ENCODE data around the gene SLC14A1.

The SLC14A1 gene

DNA sequence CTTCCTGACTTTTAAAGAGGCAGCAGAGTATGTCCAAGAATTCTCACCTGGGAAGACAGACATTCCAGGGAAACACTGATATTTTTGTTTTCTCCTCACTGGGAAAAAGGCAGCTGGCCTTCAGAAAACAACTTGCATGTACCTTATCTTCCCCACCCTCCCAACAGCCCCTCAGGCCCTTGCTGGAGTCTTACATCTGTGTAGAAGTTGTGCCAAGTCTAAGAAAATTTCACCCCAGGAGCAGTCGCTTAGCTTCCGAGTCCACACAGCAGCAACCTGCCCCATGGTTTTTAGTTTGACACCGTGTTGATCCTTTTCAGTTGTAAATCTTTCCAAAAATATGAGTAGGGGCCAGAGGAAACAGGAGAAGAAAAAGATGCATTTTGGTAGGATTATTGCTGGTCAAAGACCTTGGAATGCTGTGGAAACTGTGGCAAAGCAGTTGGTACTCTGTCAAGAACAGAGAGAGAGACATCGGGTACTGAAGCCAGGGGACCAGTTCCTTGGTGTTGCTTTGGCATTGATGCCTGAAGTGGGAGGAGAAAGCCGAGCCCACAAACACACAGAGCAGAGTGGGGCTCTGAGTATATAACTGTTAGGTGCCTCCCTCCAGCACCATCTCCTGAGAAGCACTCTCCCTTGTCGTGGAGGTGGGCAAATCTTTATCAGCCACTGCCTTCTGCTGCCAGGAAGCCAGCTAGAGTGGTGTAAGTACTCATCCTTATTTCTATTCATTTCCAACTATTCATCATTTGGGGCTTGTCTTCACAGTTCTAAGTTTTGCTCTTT, at the start of gene SLC14A1:
Gene SLC14A1, plus strand, starts transcription at position 615 of the 789 bp plus-strand sequence. CDS start 6,140 bp downstream, outside the sequence.
- DNase-seq = no peak

DNA sequence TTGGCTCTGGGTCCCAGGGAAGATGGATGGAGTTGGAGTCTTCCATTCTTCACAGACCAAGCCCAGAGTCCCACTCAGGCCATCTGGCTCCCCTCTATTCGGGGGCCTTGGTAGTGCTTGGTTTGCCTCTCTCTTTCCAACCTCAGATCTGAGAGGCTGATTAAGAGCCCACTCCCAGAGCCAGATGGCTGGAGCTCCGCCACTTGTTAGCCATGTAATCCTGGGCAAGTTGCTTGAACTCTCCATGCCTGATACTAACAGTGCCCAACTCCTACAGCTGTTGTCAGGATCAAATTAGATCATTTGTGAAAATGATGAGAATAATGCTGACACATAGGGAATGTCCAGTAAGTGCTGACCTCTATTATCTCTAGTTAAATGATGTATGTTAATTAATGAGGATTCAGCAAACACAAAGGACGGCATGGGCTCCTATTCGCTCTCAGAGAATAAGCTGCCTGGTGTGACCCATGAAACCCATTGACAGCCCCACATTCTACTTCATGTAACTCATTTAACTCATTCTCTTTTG, 46.6 kb upstream of the SLC14A1 start:
- DNase-seq = peak in 1 of 2 experiments; percentile 48

DNA sequence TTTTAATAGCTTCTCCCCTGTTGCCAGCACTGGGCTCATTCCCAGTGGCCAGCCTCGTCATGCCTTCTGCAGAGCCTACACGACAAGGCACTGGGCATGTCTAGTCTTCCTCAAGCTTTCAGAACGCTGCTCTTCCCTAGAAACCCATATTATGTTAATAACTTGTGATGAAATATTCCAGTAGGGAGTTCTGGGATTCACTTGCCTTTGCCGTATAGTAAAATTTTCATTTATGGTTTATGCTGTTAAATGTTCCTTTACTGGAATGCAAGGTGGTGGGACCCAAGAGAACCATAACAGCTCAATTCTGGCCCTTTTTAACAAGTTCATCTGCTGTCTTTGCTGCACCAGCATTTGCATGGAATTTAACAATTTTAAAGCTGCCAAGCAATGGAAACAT, 45.5 kb upstream of the SLC14A1 start:
- no peak for DNase-seq

DNA sequence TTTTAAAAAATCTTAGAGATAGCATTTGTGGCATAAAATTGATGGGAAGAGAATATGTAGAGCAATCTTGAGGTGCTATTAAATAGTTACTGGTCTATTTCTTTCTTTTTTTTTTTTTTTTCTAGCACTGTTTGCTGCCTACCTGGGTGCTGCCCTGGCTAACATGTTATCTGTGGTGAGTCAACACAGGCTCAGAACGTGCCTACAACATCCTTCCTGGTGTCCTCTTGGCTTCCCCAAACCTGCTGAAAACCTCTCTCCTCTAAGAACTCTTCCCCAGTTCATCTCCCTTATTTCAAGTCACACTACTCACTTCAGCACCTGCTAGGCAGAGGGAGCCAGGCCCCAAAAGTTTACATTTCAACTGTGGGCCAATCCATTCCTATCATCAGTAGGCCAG, 45.1 kb upstream of the SLC14A1 start:
- no peak for DNase-seq

DNA sequence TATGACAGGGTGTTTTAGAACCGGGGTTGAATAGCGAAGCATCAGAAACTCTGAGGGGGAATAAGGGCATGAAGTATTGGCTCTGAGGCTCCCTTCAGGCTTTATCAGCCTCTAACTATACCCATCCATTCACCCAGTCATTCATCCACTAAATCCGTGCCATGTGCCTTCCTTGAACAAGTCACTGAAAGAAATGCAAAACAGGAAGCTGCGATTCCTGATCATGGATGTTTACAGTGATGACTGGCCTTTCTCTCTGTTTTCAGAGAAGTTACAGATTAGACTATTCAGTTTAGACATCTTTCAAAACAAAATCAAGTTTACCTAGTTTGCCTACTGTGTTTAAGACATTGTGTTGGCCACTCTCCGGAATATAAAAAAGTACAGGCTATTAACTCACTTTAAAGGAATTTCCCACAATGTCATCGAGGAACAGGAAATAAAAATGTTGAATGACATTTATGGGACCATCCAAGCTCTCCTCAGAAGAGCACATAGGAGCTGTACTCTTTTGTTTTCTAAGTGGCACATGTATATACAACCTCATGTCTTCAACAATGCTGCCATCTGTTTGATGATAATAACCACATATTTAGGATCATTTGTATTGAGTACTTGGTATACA, 43.8 kb upstream of the SLC14A1 start:
- DNase-seq = no peak

DNA sequence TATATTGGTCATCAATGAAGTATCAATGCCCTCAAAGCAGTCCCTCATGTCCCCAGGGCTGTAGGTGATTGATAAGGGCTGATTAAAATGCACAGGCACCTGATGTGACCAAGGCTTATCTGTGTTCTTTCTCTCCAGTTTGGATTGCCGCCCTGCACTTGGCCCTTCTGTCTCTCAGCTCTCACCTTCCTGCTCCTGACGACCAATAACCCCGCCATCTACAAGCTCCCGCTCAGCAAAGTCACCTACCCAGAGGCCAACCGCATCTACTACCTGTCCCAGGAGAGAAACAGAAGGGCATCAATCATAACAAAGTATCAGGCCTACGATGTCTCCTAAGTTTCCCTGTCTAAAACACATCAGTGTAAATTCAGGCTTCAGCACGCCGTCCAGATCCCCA, 41.8 kb upstream of the SLC14A1 start:
- DNase-seq = no peak

DNA sequence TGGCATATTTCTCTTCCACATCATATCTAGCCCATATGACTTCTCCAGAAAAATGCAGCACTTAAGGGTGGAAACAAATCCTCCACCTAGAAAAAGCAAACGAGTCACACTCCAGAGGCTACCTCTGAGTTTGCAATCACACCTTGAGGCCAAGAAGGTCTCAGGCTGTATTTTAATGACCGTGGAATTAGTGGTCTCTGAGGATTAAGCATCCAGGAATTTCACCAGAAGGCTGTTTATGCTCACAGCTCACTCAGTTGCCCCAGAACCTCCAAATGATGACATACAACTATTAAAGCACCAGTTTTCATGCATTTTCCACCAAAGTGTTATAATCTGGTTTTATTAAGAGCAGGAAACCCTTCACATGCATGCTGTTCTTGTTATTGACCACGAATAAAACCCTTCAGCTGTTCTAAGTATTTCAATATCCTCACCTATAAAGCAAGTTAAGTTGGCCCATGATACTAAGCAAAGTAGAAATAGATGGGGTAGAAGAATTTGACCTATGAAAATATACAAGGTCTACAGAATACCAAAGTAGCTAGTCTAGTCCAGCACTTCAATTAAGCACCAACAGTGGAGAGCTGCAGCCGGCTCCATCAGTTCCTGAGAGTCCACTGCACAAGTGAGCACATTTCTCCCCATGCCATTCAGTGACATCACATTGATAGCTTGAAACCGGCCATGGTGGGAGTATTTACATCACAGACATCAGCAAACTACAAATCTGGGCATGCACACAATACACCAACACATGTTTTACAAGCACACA, 39.5 kb upstream of the SLC14A1 start:
- DNase-seq = no peak

DNA sequence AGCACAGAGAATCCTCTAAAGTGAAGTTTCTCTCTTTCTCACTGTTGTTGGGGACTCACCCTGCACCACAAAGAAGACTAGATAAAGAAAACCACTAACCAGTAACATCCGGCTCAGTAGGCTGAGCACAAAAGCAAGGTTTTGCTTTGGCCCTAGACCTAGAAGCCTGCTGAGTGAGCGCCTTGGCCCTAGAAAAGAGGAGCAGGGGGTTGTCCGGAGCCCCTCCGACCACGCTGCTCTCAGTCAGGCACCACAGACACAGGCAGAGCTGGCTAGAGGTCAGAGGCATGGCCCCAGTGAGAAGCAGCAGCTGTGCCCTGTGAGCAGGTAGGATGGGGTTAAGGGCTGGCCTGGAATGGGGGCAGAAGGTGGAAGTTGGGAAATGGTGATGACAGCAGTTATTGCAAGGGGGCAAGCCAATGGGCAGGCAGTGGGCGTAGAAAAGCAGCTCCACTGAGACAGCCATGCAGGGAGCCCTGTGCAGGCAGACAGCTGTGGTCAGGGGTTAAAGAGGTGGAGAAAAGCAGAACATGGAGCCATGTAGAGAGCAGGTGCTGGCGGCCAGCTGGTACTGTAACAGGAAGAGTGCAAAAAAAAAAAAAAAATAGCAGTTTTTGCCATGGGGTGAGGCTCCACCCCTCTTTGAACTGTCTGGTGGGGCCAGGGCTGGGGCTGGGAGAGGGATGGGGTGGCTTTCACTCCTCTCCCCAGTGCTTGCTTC, 36.9 kb upstream of the SLC14A1 start:
- DNase-seq = no peak

DNA sequence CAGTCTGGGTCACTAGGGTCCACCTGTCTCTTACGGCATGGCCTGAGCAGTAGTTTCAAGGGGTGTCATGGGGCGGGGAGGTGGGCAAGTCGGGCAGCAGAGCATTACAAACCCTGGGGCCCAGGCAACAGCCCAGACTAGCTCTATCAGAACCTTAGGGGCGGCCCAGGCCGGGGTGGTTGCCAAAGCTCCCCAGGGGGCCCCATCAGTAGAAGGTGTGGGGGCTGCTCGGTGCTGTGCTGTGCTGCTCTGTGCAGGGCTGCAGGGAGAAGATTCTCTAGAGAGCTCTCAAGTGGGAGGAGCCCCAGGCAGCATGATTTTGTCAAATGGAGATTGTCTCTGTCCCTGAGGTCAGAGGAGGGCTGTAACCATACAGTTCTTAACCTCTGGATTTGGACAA, 36.4 kb upstream of the SLC14A1 start:
- DNase-seq = no peak

DNA sequence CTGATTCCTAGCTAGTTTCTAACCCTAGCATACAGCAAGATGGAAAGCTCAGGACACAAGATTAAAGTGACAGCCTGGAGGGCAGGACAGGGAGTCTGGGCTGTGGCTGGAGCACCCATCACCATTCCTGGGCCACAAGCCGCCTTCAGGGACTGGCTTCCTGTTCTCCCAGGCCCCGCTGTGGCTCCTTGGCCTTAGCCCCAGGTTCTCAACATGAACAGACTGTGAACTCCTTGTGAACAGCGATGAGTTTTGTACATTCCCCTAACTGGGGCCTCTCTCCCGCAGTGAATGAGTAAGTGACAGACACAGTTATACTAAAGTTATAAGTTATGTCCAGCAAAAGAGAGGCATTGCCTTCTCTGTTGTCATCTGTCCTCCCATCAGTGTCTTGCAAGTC, 35.9 kb upstream of the SLC14A1 start:
- DNase-seq = no peak

DNA sequence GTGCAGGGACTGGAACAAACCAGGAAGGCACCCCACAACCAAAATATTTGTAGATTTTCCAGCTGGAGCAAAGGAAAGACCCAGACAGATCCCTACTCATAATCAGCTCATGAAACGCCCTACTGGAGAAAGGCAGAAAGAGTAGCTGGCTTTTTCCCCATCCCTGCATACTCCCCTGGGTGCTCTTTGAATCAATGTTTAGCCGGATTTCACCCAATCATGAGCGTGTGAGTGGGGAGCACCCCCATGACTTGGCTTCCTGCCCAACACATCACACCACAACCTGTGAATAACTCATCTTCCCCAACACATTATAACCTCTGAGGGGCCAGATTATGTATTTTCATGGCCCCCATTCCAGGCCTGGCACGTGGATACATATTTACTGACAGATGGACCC, 35.1 kb upstream of the SLC14A1 start:
- no peak for DNase-seq

DNA sequence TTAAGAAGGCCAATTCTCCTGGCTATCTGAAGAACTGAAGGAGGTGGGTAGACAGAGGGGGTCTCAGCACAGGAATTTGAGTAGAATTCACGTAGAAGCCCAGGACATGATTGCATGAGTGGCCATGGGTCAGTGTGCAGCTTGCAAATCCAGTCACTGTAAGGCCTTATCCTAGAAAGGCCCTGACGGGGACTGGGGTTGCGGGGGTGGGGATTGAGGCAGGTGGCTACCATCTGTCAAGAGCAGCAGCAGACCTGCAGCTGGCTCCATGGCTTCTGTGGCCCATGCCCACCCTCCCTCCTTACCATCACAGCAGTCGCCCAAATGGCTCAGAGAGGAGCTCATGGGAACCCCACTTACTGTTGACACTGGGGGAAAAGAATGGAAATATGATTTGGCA, 34.6 kb upstream of the SLC14A1 start:
- no peak for DNase-seq

DNA sequence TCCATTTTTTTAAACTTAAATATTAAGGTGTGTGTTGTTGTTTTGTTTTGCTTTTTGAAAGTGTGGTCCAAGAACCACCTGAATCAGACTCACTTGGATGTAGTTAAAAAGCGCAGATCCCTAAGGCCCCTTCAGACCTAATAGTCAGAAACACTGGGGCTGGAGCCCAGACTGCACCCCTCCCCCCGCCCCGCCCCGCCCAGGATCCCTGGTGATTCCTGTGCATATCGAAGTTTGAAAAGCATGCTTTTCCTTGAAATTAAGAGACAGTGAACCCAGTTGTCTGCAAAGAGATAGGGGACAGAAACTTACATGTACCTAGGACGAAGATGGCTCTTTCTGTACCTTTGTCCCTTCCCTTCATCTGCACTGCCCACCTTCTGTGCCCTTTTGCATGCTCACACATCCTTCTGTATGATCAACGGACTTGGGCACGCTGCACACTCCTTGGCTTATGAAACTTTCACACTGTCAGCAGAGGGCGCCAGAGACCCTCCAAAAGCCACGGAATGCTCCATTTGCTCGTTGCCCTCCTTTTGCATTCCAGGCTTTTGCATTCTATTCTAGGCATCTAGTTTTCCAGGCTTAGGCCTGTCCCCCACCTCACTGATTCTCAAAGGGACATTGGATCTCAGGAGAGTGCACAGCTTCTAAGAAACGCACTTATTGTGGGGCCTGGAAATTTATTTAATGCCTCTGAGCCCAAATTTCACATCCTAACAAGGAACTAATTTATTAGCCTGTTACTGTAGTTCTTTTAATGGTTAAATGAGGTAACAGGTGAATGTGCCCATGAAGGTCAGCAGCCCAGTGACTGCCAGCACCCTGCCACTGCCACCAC, 32.8 kb upstream of the SLC14A1 start:
- DNase-seq = peak; percentile 54 to 77

DNA sequence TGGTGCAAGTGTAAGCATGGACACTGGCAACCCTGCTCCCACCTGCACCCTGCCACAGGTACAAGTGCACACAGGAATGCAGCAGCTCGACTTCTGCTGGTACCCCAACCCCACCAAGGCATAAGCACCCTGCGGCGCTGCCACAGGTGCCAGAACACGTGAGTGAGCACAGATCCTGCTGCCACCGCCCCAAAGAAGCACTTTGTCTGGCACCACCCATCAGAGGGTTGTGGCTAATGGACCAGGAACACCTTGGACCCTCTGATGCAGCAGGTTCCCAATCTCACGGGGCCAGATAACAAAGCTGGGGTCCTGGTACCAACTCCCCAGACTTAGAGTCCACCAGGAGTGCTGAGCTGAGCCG, 32.2 kb upstream of the SLC14A1 start:
- DNase-seq = no peak

DNA sequence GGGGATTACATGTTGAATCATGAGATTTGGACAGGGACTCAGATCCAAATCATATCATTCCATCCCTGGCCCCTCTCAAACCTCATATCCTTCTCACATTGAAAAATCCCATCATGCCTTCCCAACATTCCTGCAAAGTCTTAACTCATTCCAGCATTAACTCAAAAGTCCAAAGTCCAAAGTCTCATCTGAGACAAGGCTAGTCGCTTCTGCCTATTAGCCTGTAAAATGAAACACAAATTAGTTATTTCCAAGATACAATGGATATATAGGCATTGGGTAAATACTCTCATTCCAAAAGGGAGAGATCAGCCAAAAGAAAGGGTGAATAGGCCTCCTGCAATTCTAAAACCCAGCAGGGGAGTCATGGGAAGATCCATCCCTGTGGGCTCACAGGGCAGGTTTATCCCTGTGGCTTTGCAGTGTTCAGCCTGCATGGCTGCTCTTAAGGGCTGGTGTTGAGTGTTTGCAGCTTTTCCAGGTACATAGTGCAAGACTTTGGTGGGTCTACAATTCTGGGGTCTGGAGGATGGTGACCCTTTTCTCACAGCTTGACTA, 21.2 kb upstream of the SLC14A1 start:
- DNase-seq = no peak

DNA sequence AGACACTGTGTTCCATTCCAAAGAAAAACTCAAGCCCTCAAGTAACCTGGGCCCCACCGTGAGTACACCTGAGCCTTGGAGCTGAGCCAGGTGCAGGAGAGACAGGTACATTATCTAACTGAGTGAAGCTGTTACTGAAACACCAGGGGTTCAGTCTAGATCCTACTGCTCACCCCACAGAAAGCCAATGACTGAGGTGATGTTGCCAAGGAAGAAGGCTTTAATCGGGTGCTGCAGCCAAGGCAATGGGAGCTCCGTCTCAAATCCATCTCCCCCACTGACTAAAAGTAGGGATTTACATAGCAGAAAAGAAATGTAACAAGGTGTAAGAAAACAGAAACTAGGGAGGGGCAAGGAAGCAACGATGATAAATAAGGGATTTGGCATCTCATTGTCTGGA, 15.2 kb upstream of the SLC14A1 start:
- DNase-seq = no peak

DNA sequence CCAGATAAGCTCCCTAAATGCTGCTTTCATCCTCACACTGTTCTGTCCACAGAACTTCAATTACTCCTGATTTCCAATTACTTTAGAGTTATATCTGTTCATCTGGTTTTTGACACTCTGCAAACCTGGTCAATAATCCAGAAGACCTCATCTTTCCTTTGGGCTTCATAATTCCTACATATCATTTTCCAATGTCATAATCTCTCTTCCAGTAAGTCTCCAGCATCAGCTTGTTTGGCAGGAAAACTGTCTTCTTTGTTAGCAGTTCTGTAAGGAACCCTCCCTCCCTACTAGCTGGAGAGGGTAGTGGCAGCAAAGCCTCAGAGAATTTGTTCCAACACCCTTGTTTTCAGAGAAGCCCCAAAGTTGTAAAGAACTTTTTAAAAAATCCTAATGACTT, 11.9 kb upstream of the SLC14A1 start:
- no peak for DNase-seq

DNA sequence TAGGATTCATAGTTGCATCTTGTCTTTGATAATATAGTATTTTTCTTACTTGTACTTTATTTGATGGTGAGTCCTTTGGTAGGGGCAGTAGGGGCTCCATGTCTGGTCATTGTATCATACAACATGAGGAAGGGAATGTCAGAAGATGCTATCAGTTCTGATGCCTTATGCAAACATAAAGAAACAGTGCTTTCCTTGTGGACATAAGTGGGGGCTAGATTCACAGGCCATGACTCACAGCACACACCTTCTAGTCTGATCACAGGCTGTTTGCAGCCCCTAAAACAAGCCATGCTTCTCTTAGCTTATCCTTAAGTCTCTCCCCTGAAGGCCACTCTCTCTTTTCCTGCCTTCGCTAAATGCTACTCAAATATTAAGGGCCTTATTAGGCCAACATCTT, 10.7 kb upstream of the SLC14A1 start:
- DNase-seq = no peak

DNA sequence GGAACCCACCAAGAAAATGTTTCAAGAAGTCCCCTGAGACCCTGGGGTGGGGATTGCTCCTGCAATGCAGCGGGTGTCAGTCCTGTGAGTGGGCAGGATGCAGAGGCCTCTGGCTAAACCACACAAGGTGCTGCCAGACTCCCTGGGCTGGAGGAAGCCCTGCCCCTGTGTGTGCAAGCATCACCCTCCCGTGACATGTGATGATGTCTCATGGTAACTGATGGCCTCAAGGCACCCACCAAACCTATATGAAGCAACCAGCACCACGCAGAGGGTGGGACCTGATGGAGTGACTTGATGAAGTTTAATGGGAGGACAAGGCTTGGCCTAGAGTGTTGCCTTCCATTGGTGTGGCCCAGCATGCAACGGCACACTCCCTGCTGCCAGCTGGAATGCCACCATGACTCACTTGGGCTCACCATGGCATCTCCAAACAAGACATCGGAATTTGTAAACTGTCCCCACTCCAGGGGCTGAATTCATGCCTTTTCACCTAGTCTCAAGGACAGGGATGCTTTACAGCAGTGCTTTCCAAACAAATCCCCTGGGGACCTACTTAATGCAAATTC, 8.7 kb upstream of the SLC14A1 start:
- no peak for DNase-seq

DNA sequence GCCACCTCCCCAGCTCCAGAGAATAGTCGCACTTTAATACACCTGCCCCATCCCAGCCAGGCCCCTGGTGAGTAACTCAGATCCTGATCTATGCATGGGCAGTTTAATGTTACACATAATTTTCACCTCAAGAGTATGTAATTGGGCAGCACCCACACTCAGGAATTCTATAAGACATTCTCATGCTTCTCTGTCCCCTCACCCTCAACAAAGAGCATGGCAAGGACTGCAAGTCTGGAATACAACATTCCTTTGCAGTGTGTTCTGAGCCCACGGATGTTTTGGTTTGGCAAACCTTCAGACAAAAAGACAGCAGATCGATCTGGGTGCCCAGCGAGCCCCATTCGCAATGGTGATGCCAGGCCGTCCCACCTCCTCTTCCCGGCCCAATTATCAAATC, 4.9 kb upstream of the SLC14A1 start:
- no peak for DNase-seq

DNA sequence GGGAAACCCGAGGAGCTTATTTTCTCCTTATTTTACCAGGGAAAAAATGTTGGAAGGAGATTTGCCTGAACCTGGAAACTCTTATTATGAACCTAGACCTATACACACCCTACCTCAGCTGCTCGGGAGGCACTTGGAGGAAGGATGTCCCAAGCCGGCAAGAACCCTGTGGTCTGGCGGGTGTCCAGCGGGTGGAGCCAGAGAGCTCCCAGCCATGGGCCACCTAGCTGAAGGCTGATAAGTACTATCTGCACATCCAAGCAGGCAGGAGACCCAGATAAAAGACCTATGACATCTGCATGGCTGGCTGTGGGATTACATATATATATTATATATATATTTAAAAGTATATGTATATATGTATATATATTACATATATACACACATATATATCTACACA, 1.1 kb upstream of the SLC14A1 start:
- DNase-seq = peak; percentile 22 to 58
